Nephron (organoid): ENCODE results near the gene PLPP1.

Source experiments
- H3K27ac Mint-ChIP-seq, 3 experiments: 2 replicates each; pipeline ENCODE4 v1.8.0; 2020; ENCODE audit warnings: mixed read lengths in 3 of 3, mild to moderate bottlenecking in 2 of 3, moderate library complexity in 1 of 3
- H3K27me3 Mint-ChIP-seq: 2 replicates; pipeline ENCODE4 v1.8.0; 2021; ENCODE audit warnings: low read depth, mild to moderate bottlenecking, moderate library complexity, mixed read lengths
- H3K36me3 Mint-ChIP-seq: 2 replicates; pipeline ENCODE4 v1.8.0; 2020; ENCODE audit warnings: low read depth, mixed read lengths
- H3K4me1 Mint-ChIP-seq: 2 replicates; pipeline ENCODE4 v1.8.0; 2020; ENCODE audit warnings: mixed read lengths
- H3K4me3 Mint-ChIP-seq, 3 experiments: 2 replicates each; pipeline ENCODE4 v1.8.0; 2020; ENCODE audit warnings: mild to moderate bottlenecking in 3 of 3, mixed read lengths in 3 of 3, moderate library complexity in 2 of 3
- H3K9me3 Mint-ChIP-seq: 2 replicates; pipeline ENCODE4 v1.8.0; 2020; ENCODE audit warnings: mixed read lengths
- CTCF ChIP-seq, 3 experiments: fragments of 200-600 bp; sonication (generic); IDR thresholded peaks; one replicate each; pipeline ENCODE4 v1.5.0; 2021; ENCODE audit warnings: antibody characterized with exemption in 3 of 3; ENCODE audit not compliant: unreplicated experiment in 3 of 3

The PLPP1 gene

DNA sequence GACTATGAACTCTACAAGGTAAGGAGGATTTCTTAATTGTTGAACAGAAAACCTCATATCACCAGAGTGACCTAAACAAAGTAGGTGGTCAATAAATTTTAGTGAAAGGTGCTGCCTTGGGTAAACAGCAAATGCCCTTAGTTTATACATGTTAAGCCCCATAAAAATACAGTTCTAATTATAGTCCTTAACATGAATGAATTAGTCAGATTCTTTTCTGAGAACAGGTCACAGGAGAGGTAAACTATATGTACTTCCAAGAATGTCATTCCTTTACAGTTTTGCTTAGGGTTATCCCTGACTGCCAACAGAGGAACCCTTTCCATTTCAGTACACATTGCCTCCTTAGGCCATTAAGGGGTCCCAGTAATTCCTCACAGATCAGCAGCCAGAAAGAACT, 64.9 kb downstream of the PLPP1 start:
- Mint-ChIP-seq H3K4me3 (no peak overlapping the region), H3K27me3 (no peaks in the 10 kb centered on the region), H3K4me1 (peaks cover 34% of the 10 kb centered on the region), H3K27ac (peak overlapping the region; percentile 96 to 99 (median 96)), H3K36me3 (peaks cover 24% of the 10 kb centered on the region), H3K9me3 (no peaks in the 10 kb centered on the region)
- TF ChIP-seq CTCF (IDR thresholded peaks at IDR 0.05; ENCODE audit: unreplicated experiment in 3 of 3), result no peak

GRCh38 chr5:55467862-55468551, 66.8 kb downstream of the PLPP1 start:
- no peaks in the 10 kb centered on the region for H3K9me3 Mint-ChIP-seq
- no peak for TF ChIP-seq CTCF (IDR thresholded peaks at IDR 0.05; ENCODE audit: unreplicated experiment in 3 of 3)
- peaks cover 33% of the 10 kb centered on the region for H3K36me3 Mint-ChIP-seq
- H3K4me3 Mint-ChIP-seq, result peak overlapping the region in 2 of 3 experiments; percentile 25 to 79
- peaks cover 34% of the 10 kb centered on the region for H3K4me1 Mint-ChIP-seq
- H3K27ac Mint-ChIP-seq, result peak overlapping the region; percentile 65 to 90 (median 84)
- no peaks in the 10 kb centered on the region for H3K27me3 Mint-ChIP-seq

- H3K36me3 Mint-ChIP-seq, result peaks cover 40% of the 10 kb centered on the region
- no peak overlapping the region for H3K4me3 Mint-ChIP-seq
- no peak for TF ChIP-seq CTCF (IDR thresholded peaks at IDR 0.05; ENCODE audit: unreplicated experiment in 3 of 3)
- H3K9me3 Mint-ChIP-seq, result no peaks in the 10 kb centered on the region
- H3K27me3 Mint-ChIP-seq, result no peaks in the 10 kb centered on the region
- H3K4me1 Mint-ChIP-seq, result peaks cover 24% of the 10 kb centered on the region
- no peak overlapping the region for H3K27ac Mint-ChIP-seq
These were observed 71.2 kb downstream of the PLPP1 start for GRCh38 chr5:55463613-55464012.

DNA sequence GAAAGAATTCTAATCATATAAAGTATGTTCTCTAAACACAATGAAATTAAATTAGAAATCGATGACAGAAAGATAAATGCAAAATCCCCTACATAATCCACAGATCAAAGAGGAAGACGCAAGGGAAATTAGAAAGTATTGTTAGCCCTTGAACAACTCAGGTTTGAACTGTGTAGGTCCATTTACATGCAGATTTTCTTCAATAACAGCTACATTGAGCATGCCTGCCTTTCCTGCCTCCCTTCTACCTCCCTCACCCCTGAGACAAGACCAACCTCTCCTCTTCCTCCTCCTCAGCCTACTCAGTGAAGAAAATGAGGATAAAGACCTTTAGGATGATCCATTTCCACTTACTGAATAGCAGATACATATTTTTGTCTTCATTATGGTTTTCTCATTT, 75.2 kb downstream of the PLPP1 start:
- no peaks in the 10 kb centered on the region for H3K9me3 Mint-ChIP-seq
- peak overlapping the region in 2 of 3 experiments; percentile 18 to 52 for H3K27ac Mint-ChIP-seq
- H3K27me3 Mint-ChIP-seq, result no peaks in the 10 kb centered on the region
- TF ChIP-seq CTCF (IDR thresholded peaks at IDR 0.05; ENCODE audit: unreplicated experiment in 3 of 3), result no peak
- no peak overlapping the region for H3K4me3 Mint-ChIP-seq
- H3K36me3 Mint-ChIP-seq, result peaks cover 21% of the 10 kb centered on the region
- peaks cover 11% of the 10 kb centered on the region for H3K4me1 Mint-ChIP-seq

GRCh38 chr5:55456216-55456895, 78.4 kb downstream of the PLPP1 start:
- Mint-ChIP-seq H3K4me3 (no peak overlapping the region), H3K9me3 (no peaks in the 10 kb centered on the region), H3K27ac (no peak overlapping the region), H3K27me3 (no peaks in the 10 kb centered on the region), H3K4me1 (peaks cover 11% of the 10 kb centered on the region), H3K36me3 (peaks cover 18% of the 10 kb centered on the region)
- TF ChIP-seq CTCF (IDR thresholded peaks at IDR 0.05; ENCODE audit: unreplicated experiment in 3 of 3), result no peak
